ENCODE results near the gene EPN3.
A peak's percentile ranks its signal among the peaks of the same experiment; 100 is the strongest.

Gene EPN3

DNA sequence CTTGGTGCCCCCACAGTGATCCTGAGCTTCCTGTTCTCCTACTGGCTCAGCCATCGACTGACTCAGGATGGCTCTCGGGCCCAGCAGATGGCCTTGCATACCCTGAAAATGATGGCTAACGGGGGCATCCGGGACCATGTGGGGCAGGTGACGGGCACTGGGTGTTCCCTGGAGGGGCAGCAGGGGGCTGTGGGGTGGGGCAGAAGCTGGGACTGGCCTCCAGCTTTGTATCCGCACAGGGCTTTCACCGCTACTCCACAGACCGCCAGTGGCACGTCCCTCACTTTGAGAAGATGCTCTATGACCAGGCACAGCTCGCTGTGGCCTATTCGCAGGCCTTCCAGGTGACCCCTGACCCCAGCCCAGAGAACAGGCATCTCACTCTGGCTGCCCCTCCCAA is 17.4 kb downstream of the EPN3 start:
- Histone ChIP-seq H3K4me2 (ENCODE audit: low read length) (no peak overlapping the region), H2AK5ac (ENCODE audit: low read length) (no peak overlapping the region), H2BK5ac (ENCODE audit: low read depth, low read length, poor library complexity) (no peak overlapping the region), H3K4me1 (ENCODE audit: control insufficient read depth in 1 of 2, insufficient read depth in 2 of 2, low read length in 2 of 2) (peaks cover 4 to 8% of the 10 kb centered on the region in 2 experiments), H3K23ac (ENCODE audit: low read length) (no peak overlapping the region), H4K8ac (ENCODE audit: low read depth, low read length) (no peak overlapping the region), H2BK120ac (ENCODE audit: insufficient read depth, low read length, poor library complexity) (no peak overlapping the region), H3K14ac (ENCODE audit: low read length) (no peak overlapping the region), H3K36me3 (ENCODE audit: control insufficient read depth in 1 of 2, insufficient read depth in 2 of 2, low read length in 2 of 2) (no peaks in the 10 kb centered on the region), H3K79me2 (ENCODE audit: control insufficient read depth, insufficient read depth, low read length, poor library complexity) (peaks cover 2% of the 10 kb centered on the region), H3K4ac (ENCODE audit: low read depth, low read length) (no peak overlapping the region), H2BK12ac (ENCODE audit: low read length) (no peak overlapping the region), H3K4me3 (ENCODE audit: low read depth, low read length) (no peak overlapping the region), H3K18ac (ENCODE audit: low read length) (no peak overlapping the region), H3K9me3 (ENCODE audit: insufficient read depth, low read depth, low read length) (no peaks in the 10 kb centered on the region), H4K12ac (ENCODE audit: low read depth, low read length) (no peak overlapping the region), H3K27ac (ENCODE audit: low read depth, low read length) (no peak overlapping the region), H2AFZ (ENCODE audit: insufficient read depth, low read length, poor library complexity) (no peak overlapping the region), H4K91ac (ENCODE audit: low read depth, low read length) (no peak overlapping the region), H3K27me3 (ENCODE audit: insufficient read depth, low read length) (no peaks in the 10 kb centered on the region), H3K79me1 (ENCODE audit: low read length) (peaks cover 4% of the 10 kb centered on the region), H3K9ac (ENCODE audit: low read length) (no peak overlapping the region)
- no peak for DNase-seq
- WGBS (ENCODE audit: extremely low coverage, insufficient coverage, insufficient read length) = no CpG with 5 or more reads among the region's 11 CpGs

DNA sequence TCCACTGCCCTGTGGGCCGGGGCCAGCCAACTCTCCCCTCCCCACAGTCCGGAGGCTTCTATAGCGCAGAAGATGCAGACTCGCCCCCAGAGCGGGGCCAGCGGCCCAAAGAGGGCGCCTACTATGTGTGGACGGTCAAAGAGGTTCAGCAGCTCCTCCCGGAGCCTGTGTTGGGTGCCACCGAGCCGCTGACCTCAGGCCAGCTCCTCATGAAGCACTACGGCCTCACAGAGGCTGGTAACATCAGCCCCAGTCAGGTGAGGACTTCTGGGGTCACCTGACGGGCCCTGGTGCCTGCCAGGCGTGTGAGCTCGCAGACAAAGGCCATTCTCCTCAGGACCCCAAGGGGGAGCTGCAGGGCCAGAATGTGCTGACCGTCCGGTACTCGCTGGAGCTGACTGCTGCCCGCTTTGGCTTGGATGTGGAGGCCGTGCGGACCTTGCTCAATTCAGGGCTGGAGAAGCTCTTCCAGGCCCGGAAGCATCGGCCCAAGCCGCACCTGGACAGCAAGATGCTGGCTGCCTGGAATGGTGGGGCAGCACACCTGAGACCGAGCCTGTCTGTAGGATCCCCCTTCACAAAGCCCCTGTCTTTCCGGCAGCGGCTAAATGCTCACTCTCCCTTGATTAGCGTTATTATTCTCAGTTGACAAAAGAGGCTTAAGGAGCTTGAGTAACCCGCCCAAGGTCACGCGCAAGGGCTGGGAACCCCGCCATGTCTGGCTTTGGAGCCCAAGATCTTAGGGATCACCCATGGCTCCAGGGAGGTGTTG is 18.3 kb downstream of the EPN3 start:
- Histone ChIP-seq H3K27ac (ENCODE audit: low read depth, low read length) (no peak overlapping the region), H2AFZ (ENCODE audit: insufficient read depth, low read length, poor library complexity) (no peak overlapping the region), H4K8ac (ENCODE audit: low read depth, low read length) (no peak overlapping the region), H3K79me1 (ENCODE audit: low read length) (peaks cover 4% of the 10 kb centered on the region), H3K23ac (ENCODE audit: low read length) (no peak overlapping the region), H3K4ac (ENCODE audit: low read depth, low read length) (no peak overlapping the region), H3K27me3 (ENCODE audit: insufficient read depth, low read length) (no peaks in the 10 kb centered on the region), H3K14ac (ENCODE audit: low read length) (no peak overlapping the region), H3K36me3 (ENCODE audit: control insufficient read depth in 1 of 2, insufficient read depth in 2 of 2, low read length in 2 of 2) (no peaks in the 10 kb centered on the region), H2BK5ac (ENCODE audit: low read depth, low read length, poor library complexity) (no peak overlapping the region), H3K79me2 (ENCODE audit: control insufficient read depth, insufficient read depth, low read length, poor library complexity) (peaks cover 2% of the 10 kb centered on the region), H3K9ac (ENCODE audit: low read length) (no peak overlapping the region), H4K91ac (ENCODE audit: low read depth, low read length) (no peak overlapping the region), H2BK12ac (ENCODE audit: low read length) (no peak overlapping the region), H2AK5ac (ENCODE audit: low read length) (no peak overlapping the region), H3K4me1 (ENCODE audit: control insufficient read depth in 1 of 2, insufficient read depth in 2 of 2, low read length in 2 of 2) (peaks cover 4 to 8% of the 10 kb centered on the region in 2 experiments), H4K12ac (ENCODE audit: low read depth, low read length) (no peak overlapping the region), H2BK120ac (ENCODE audit: insufficient read depth, low read length, poor library complexity) (no peak overlapping the region), H3K4me2 (ENCODE audit: low read length) (no peak overlapping the region), H3K9me3 (ENCODE audit: insufficient read depth, low read depth, low read length) (no peaks in the 10 kb centered on the region), H3K4me3 (ENCODE audit: low read depth, low read length) (no peak overlapping the region), H3K18ac (ENCODE audit: low read length) (no peak overlapping the region)
- no CpG with 5 or more reads among the region's 32 CpGs for WGBS (ENCODE audit: extremely low coverage, insufficient coverage, insufficient read length)
- peak; percentile 79 to 88 for DNase-seq

- no peak for DNase-seq
- H3K14ac ChIP-seq (ENCODE audit: low read length) = no peak overlapping the region
- no peak overlapping the region for H3K9ac ChIP-seq (ENCODE audit: low read length)
- H3K79me2 ChIP-seq (ENCODE audit: control insufficient read depth, insufficient read depth, low read length, poor library complexity) = peaks cover 2% of the 10 kb centered on the region
- no peak overlapping the region for H3K4me2 ChIP-seq (ENCODE audit: low read length)
- H3K27me3 ChIP-seq (ENCODE audit: insufficient read depth, low read length) = no peaks in the 10 kb centered on the region
- no peak overlapping the region for H3K4me3 ChIP-seq (ENCODE audit: low read depth, low read length)
- H2AFZ ChIP-seq (ENCODE audit: insufficient read depth, low read length, poor library complexity) = no peak overlapping the region
- no peak overlapping the region for H2AK5ac ChIP-seq (ENCODE audit: low read length)
- H2BK5ac ChIP-seq (ENCODE audit: low read depth, low read length, poor library complexity) = no peak overlapping the region
- H2BK12ac ChIP-seq (ENCODE audit: low read length) = no peak overlapping the region
- no peak overlapping the region for H3K23ac ChIP-seq (ENCODE audit: low read length)
- H3K4me1 ChIP-seq (ENCODE audit: control insufficient read depth in 1 of 2, insufficient read depth in 2 of 2, low read length in 2 of 2) = peaks cover 4 to 8% of the 10 kb centered on the region in 2 experiments
- H4K91ac ChIP-seq (ENCODE audit: low read depth, low read length) = no peak overlapping the region
- peaks cover 4% of the 10 kb centered on the region for H3K79me1 ChIP-seq (ENCODE audit: low read length)
- no peak overlapping the region for H4K12ac ChIP-seq (ENCODE audit: low read depth, low read length)
- no peak overlapping the region for H4K8ac ChIP-seq (ENCODE audit: low read depth, low read length)
- H3K36me3 ChIP-seq (ENCODE audit: control insufficient read depth in 1 of 2, insufficient read depth in 2 of 2, low read length in 2 of 2) = no peaks in the 10 kb centered on the region
- no peak overlapping the region for H3K18ac ChIP-seq (ENCODE audit: low read length)
- no CpG with 5 or more reads among the region's 8 CpGs for WGBS (ENCODE audit: extremely low coverage, insufficient coverage, insufficient read length)
- H3K4ac ChIP-seq (ENCODE audit: low read depth, low read length) = no peak overlapping the region
- no peaks in the 10 kb centered on the region for H3K9me3 ChIP-seq (ENCODE audit: insufficient read depth, low read depth, low read length)
- no peak overlapping the region for H2BK120ac ChIP-seq (ENCODE audit: insufficient read depth, low read length, poor library complexity)
- no peak overlapping the region for H3K27ac ChIP-seq (ENCODE audit: low read depth, low read length)
These were observed 18.9 kb downstream of the EPN3 start for GRCh38 chr17:50551433-50551815.

GRCh38 chr17:50551884-50552283 is 19.3 kb downstream of the EPN3 start:
- peaks cover 3% of the 10 kb centered on the region for H3K27me3 ChIP-seq (ENCODE audit: insufficient read depth, low read length)
- no peak overlapping the region for H3K9ac ChIP-seq (ENCODE audit: low read length)
- no CpG with 5 or more reads among the region's 12 CpGs for WGBS (ENCODE audit: extremely low coverage, insufficient coverage, insufficient read length)
- H3K9me3 ChIP-seq (ENCODE audit: insufficient read depth, low read depth, low read length) = peaks cover 2% of the 10 kb centered on the region
- no peak overlapping the region for H3K27ac ChIP-seq (ENCODE audit: low read depth, low read length)
- no peak overlapping the region for H2AFZ ChIP-seq (ENCODE audit: insufficient read depth, low read length, poor library complexity)
- no peak overlapping the region for H4K8ac ChIP-seq (ENCODE audit: low read depth, low read length)
- H3K79me2 ChIP-seq (ENCODE audit: control insufficient read depth, insufficient read depth, low read length, poor library complexity) = peaks cover 2% of the 10 kb centered on the region
- DNase-seq = no peak
- H3K36me3 ChIP-seq (ENCODE audit: control insufficient read depth in 1 of 2, insufficient read depth in 2 of 2, low read length in 2 of 2) = no peaks in the 10 kb centered on the region
- peaks cover 4% of the 10 kb centered on the region for H3K79me1 ChIP-seq (ENCODE audit: low read length)
- no peak overlapping the region for H3K4me3 ChIP-seq (ENCODE audit: low read depth, low read length)
- no peak overlapping the region for H4K12ac ChIP-seq (ENCODE audit: low read depth, low read length)
- no peak overlapping the region for H2BK12ac ChIP-seq (ENCODE audit: low read length)
- no peak overlapping the region for H2BK120ac ChIP-seq (ENCODE audit: insufficient read depth, low read length, poor library complexity)
- no peak overlapping the region for H3K14ac ChIP-seq (ENCODE audit: low read length)
- no peak overlapping the region for H3K18ac ChIP-seq (ENCODE audit: low read length)
- no peak overlapping the region for H3K4me2 ChIP-seq (ENCODE audit: low read length)
- H4K91ac ChIP-seq (ENCODE audit: low read depth, low read length) = no peak overlapping the region
- H3K4ac ChIP-seq (ENCODE audit: low read depth, low read length) = no peak overlapping the region
- no peak overlapping the region for H2AK5ac ChIP-seq (ENCODE audit: low read length)
- H2BK5ac ChIP-seq (ENCODE audit: low read depth, low read length, poor library complexity) = no peak overlapping the region
- H3K4me1 ChIP-seq (ENCODE audit: control insufficient read depth in 1 of 2, insufficient read depth in 2 of 2, low read length in 2 of 2) = peaks cover 4 to 8% of the 10 kb centered on the region in 2 experiments
- no peak overlapping the region for H3K23ac ChIP-seq (ENCODE audit: low read length)
